HFFc6 (cell line): ENCODE measurements around the gene AP2A1. TPM values are rescaled to one million over a fixed set of nuclear protein-coding genes. Genes with fewer than 3 reads are reported as not detected.
A peak's percentile ranks its signal among the peaks of the same experiment; 100 is the strongest.

ENCODE experiments used
- DNase-seq: peaks from one replicate; pipeline ENCODE4 v3.0.0-alpha.2; 2018
- H3K27ac Mint-ChIP-seq: 2 replicates; pipeline ENCODE4 v1.8.0; 2020; ENCODE audit warnings: mild to moderate bottlenecking, mixed read lengths
- H3K27me3 Mint-ChIP-seq: 2 replicates; pipeline ENCODE4 v1.8.0; 2021; ENCODE audit warnings: mild to moderate bottlenecking, moderate library complexity, mixed read lengths; ENCODE audit not compliant: insufficient read depth
- H3K36me3 Mint-ChIP-seq: 2 replicates; pipeline ENCODE4 v1.8.0; 2021; ENCODE audit warnings: low read depth, mixed read lengths
- H3K4me1 Mint-ChIP-seq: 2 replicates; pipeline ENCODE4 v1.8.0; 2020; ENCODE audit warnings: low read depth, mixed read lengths
- H3K4me3 Mint-ChIP-seq: 2 replicates; pipeline ENCODE4 v1.8.0; 2020; ENCODE audit warnings: mild to moderate bottlenecking, moderate library complexity, mixed read lengths
- H3K9me3 Mint-ChIP-seq: 2 replicates; pipeline ENCODE4 v1.8.0; 2020; ENCODE audit warnings: mild to moderate bottlenecking, mixed read lengths
- total RNA-seq, 6 experiments: library from RNA; stranded (reverse); fragmentation: NEBNext Ultra II Directional; extraction: Animal tissue kit (Norgen Biotek cat#: 25700); gene quantifications; 2 replicates in 1 of 6; 3 replicates in 5 of 6; pipeline ENCODE4 v1.2.3, GENCODE V29; 2021
- TF ChIP-seq, protein P1 (sequence below): fragments of 200-600 bp; sonication (generic); IDR thresholded peaks from 2 replicates; pipeline ENCODE4 v1.5.0; 2021; ENCODE audit warnings: antibody characterized with exemption, mild to moderate bottlenecking

The AP2A1 gene
- total RNA-seq, 6 experiments from 2014 or later, result 145 to 177 (median 162) TPM

DNA sequence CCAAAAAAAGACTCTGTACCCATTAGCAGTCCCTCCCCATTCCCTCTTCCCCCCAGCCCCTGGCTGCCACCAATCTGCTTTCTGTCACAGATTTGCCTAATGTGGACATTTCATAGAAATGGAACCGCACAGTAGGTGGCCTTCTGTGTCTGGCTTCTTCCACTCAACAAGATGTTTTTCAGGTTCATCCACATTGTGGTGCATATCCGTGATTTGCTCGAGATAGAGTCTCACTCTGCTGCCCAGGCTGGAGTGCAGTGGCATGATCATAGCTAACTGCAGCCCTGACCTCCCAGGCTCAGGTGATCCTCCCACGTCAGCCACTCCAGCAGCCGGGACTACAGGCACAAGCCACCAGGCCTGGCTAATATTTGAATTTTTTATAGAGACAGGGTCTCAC, 20.9 kb downstream of the AP2A1 start:
- H3K4me1 Mint-ChIP-seq, result peaks cover 20% of the 10 kb centered on the region
- TF ChIP-seq, protein P1, sequence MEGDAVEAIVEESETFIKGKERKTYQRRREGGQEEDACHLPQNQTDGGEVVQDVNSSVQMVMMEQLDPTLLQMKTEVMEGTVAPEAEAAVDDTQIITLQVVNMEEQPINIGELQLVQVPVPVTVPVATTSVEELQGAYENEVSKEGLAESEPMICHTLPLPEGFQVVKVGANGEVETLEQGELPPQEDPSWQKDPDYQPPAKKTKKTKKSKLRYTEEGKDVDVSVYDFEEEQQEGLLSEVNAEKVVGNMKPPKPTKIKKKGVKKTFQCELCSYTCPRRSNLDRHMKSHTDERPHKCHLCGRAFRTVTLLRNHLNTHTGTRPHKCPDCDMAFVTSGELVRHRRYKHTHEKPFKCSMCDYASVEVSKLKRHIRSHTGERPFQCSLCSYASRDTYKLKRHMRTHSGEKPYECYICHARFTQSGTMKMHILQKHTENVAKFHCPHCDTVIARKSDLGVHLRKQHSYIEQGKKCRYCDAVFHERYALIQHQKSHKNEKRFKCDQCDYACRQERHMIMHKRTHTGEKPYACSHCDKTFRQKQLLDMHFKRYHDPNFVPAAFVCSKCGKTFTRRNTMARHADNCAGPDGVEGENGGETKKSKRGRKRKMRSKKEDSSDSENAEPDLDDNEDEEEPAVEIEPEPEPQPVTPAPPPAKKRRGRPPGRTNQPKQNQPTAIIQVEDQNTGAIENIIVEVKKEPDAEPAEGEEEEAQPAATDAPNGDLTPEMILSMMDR, result no peak
- DNase-seq, result no peak
- H3K27ac Mint-ChIP-seq, result no peak overlapping the region
- H3K36me3 Mint-ChIP-seq, result peaks cover 44% of the 10 kb centered on the region
- H3K27me3 Mint-ChIP-seq, result peaks cover 2% of the 10 kb centered on the region
- H3K9me3 Mint-ChIP-seq, result no peaks in the 10 kb centered on the region
- H3K4me3 Mint-ChIP-seq, result no peak overlapping the region

DNA sequence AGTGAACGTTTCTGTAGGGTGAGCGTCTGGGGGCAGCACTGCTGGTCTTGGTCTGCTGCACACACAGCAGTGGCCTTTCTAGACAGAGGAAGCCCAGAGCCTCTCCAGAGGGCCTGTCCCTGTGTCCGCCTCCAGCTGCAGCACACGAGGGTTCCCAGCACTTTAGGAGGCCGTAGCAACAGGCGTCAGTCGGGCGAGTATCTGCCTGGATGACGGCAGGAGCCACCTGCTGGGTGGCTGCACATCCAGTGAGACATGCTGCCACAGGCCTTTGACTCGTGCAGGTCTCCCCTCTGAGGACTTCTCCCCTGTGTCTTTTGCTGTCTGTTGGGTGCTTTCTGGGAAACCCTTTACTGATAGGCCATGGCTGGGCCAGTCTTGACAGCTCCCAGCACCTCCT, 22.1 kb downstream of the AP2A1 start:
- Mint-ChIP-seq H3K36me3 (peaks cover 39% of the 10 kb centered on the region), H3K9me3 (no peaks in the 10 kb centered on the region), H3K27me3 (peaks cover 2% of the 10 kb centered on the region), H3K4me1 (peaks cover 27% of the 10 kb centered on the region), H3K27ac (no peak overlapping the region), H3K4me3 (no peak overlapping the region)
- TF ChIP-seq, protein P1, result no peak
- no peak for DNase-seq

DNA sequence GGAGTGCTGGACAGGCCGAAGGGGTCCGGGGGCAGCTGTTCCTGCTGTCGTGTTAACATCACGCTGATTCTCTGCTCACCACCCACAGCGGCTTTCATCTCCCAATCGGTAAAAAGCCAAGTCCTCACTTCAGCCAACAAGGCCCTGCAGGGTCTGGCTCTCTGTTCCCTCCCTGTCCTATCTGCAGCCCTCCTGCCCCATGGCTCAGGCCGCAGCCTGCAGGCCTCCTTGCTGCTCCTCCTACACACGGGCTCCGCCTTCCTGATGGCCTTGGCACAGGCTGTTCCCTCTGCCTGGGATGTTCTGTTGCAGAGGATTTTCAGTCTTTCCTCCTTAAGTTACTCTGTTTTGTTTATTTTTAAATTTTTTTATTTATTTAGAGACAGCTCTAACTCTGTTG, 24.1 kb downstream of the AP2A1 start:
- H3K9me3 Mint-ChIP-seq, result no peaks in the 10 kb centered on the region
- peaks cover 18% of the 10 kb centered on the region for H3K4me1 Mint-ChIP-seq
- TF ChIP-seq, protein P1, result no peak
- H3K4me3 Mint-ChIP-seq, result no peak overlapping the region
- no peak for DNase-seq
- H3K27ac Mint-ChIP-seq, result no peak overlapping the region
- peaks cover 2% of the 10 kb centered on the region for H3K27me3 Mint-ChIP-seq
- peaks cover 33% of the 10 kb centered on the region for H3K36me3 Mint-ChIP-seq

DNA sequence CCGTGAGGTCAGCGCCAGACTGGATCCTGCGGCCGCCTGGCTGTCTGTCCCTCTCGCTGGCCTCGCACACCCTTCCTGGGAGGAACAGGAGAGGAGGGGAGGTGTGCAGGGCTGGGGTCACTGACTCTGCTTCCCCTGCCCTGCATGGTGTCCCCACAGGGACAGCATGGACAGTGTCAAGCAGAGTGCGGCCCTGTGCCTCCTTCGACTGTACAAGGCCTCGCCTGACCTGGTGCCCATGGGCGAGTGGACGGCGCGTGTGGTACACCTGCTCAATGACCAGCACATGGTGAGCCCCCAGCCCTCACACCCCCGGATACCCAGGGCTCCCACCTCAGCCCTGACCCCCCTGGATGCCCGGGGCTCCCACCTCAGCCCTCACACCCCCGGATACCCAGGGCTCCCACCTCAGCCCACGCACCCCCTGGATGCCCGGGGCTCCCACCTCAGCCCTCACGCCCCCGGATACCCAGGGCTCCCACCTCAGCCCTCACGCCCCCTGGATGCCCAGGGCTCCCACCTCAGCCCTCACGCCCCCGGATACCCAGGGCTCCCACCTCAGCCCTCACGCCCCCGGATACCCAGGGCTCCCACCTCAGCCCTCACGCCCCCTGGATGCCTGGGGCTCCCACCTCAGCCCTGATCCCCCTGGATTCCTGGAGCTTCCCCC, 25.1 kb downstream of the AP2A1 start:
- TF ChIP-seq, protein P1, result no peak
- no peak overlapping the region for H3K4me3 Mint-ChIP-seq
- H3K27me3 Mint-ChIP-seq, result peaks cover 2% of the 10 kb centered on the region
- H3K9me3 Mint-ChIP-seq, result no peaks in the 10 kb centered on the region
- no peak overlapping the region for H3K27ac Mint-ChIP-seq
- DNase-seq, result no peak
- peaks cover 31% of the 10 kb centered on the region for H3K36me3 Mint-ChIP-seq
- peaks cover 7% of the 10 kb centered on the region for H3K4me1 Mint-ChIP-seq

DNA sequence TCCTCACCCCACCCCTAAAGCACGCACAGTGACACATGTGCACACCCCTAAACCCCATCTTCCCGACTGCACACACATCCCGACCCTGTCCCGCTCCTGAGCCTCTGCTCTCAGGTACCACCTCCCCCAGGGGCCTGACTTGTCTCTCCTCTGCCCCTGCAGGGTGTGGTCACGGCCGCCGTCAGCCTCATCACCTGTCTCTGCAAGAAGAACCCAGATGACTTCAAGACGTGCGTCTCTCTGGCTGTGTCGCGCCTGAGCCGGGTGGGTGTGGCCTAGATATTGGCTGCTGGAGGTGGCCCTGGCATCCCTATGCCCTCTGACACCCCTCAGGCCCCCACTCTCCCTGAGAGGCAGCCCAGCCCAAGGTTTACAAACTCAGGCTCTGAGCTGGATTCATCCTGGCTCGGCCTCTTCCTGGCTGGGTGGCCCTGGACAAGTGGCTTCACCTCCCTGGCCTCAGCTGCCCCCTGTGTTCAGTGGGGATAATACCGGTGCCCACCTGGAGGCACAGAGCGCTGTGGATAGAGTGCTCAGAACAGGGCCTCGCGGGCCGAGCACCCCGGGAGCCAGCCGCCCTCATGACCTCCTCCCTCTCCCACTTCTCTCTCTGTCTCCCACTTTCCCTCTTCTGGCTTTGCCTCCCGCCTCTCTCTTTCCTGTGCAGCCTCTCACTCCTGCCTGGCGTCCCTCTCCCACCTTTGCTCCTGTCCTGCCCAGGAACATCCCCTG, 26.2 kb downstream of the AP2A1 start:
- no peak for DNase-seq
- H3K4me3 Mint-ChIP-seq, result no peak overlapping the region
- peaks cover 7% of the 10 kb centered on the region for H3K4me1 Mint-ChIP-seq
- TF ChIP-seq, protein P1, result no peak
- H3K27ac Mint-ChIP-seq, result peak overlapping the region; percentile 74
- peaks cover 31% of the 10 kb centered on the region for H3K36me3 Mint-ChIP-seq
- H3K27me3 Mint-ChIP-seq, result peaks cover 2% of the 10 kb centered on the region
- no peaks in the 10 kb centered on the region for H3K9me3 Mint-ChIP-seq
